ENCODE results near the gene CEP55.

CEP55 gene

DNA sequence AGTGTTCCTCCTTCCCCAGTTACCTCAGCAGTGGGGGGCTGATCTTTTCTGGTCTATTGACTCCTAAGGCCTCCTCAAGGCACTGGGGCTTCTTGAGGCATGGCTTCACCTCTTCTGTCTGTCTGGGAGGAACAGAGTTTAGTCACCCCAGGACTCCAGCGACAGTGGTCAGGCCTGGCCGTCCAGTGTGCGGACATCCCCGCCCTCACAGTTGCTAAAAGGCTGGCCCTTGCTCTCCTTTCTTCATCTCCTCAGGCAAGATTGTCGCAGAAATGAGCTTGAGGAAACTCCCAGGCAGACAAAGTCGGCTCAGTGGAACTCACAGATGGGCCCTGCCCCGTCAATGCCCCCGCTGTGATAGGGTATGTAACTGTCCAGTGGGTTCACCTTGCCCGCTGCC, 63.1 kb downstream of the CEP55 start:
- Histone ChIP-seq H3K27ac (no peak overlapping the region), H3K4me3 (no peak overlapping the region)
- TF ChIP-seq, protein P1, sequence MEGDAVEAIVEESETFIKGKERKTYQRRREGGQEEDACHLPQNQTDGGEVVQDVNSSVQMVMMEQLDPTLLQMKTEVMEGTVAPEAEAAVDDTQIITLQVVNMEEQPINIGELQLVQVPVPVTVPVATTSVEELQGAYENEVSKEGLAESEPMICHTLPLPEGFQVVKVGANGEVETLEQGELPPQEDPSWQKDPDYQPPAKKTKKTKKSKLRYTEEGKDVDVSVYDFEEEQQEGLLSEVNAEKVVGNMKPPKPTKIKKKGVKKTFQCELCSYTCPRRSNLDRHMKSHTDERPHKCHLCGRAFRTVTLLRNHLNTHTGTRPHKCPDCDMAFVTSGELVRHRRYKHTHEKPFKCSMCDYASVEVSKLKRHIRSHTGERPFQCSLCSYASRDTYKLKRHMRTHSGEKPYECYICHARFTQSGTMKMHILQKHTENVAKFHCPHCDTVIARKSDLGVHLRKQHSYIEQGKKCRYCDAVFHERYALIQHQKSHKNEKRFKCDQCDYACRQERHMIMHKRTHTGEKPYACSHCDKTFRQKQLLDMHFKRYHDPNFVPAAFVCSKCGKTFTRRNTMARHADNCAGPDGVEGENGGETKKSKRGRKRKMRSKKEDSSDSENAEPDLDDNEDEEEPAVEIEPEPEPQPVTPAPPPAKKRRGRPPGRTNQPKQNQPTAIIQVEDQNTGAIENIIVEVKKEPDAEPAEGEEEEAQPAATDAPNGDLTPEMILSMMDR (IDR thresholded peaks at IDR 0.05): no peak
- no peak for DNase-seq (ENCODE audit: low spot score)

DNA sequence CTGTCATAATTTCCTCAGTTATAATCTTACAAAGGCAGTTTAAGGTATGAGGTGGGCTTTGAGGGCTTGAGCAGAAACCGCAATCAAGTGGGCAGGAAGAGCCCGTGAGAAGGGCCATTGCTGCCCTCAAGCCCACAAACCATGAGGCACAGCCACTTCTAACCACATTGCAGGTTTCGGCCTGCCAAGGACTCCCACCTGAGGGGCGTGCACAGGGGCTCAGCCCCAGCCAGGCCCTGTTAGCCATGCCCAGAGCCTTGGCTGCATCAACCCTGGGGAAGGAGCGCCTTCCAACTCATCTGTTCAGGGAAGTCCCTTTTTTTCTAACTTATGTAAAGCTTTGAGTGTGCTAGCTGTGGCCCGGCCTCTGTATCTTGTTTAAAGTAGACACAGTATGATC, 64.1 kb downstream of the CEP55 start:
- no peak overlapping the region for H3K27ac ChIP-seq
- DNase-seq (ENCODE audit: low spot score): no peak
- TF ChIP-seq, protein P1 (IDR thresholded peaks at IDR 0.05): no peak

DNA sequence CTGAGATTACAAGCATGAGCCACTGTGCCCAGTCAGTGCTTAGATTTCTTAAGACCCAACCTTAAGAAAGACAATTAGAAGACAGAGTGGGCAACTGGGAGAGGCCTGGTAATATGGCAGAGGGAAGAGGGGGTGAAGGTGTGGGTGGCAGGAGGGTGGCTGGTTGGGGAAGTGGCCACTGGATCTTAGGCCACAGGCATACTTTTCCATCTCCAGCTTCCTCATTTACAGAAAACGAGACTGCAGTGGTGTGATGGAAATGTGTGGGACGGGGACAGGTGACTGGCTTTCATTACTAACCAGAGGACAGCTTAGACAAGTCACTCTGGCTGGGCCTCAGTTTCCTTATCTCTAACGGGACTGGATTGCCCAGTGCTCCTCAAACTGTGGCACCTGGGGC, 69.0 kb downstream of the CEP55 start:
- Histone ChIP-seq H3K27ac (no peak overlapping the region), H3K4me3 (no peak overlapping the region)
- TF ChIP-seq, protein P1 (IDR thresholded peaks at IDR 0.05): no peak
- DNase-seq (ENCODE audit: low spot score): no peak

More for the DNA sequence above, 64.1 kb downstream of the CEP55 start:
- H3K4me3 ChIP-seq: no peak overlapping the region

DNA sequence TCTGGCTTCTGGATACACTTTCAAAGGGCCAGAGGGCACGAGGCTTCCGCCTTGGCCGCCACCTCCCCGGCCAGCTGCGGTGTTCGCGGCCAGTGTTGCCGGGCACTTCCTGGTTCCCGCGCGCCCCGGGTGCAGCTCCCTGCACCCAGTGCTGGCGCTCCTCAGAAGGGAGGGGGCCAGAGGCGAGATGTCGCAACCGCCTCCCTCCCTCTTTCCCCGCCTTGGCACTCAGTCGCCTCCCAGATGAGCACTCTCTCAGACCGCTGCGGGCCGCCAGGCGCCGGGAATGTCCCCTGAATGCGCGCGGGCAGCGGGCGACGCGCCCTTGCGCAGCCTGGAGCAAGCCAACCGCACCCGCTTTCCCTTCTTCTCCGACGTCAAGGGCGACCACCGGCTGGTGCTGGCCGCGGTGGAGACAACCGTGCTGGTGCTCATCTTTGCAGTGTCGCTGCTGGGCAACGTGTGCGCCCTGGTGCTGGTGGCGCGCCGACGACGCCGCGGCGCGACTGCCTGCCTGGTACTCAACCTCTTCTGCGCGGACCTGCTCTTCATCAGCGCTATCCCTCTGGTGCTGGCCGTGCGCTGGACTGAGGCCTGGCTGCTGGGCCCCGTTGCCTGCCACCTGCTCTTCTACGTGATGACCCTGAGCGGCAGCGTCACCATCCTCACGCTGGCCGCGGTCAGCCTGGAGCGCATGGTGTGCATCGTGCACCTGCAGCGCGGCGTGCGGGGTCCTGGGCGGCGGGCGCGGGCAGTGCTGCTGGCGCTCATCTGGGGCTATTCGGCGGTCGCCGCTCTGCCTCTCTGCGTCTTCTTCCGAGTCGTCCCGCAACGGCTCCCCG, 70.2 kb downstream of the CEP55 start, which contains the start of gene FFAR4:
Gene FFAR4, plus strand, starts transcription at position 231 of the 842 bp plus-strand sequence. Its CDS starts 56 bp downstream, at position 287.
- TF ChIP-seq, protein P1 (IDR thresholded peaks at IDR 0.05): no peak
- Histone ChIP-seq H3K4me3 (peak within 1 kb of the TSS; percentile 66), H3K27ac (no peak within 1 kb of the TSS)
- DNase-seq (ENCODE audit: low spot score): no peak

DNA sequence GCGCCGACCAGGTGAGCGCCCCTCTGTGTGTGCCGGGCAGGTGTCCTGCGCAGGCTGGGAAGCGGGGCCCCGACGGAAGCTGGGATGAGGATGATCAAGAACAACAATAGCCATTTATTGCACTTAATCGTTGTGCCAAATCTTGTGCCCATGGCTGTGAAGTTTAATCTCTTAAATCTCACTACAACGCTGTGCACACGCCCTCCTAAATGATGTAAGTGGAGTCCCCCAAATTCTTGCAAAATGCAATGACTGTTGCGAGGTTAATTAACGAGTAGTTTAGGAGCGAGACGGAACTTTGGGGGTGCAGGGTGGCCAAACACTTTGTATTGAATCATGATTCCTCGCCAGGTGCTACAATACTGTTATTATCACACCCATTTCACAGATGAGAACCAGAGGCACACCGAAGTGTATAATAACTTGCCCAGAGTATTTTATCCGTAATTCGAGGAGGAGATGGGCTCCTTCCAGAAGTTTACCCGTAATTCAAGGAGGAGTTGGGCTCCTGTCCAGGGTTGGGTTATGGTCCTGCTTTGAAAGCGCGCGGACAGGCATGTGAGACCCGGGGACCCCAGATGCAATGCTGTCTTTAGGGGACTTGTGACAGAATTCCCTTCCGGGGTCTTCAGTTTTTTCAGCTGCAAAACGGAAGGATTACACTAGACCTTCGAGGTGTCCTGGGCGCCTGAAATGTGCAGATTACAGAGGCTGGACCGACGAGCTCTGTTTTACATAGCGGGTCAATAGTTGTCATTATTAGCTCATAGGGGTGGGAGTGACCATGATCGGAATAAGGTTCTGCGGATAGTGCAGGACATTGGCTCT, 71.1 kb downstream of the CEP55 start:
- H3K27ac ChIP-seq: no peak overlapping the region
- peak overlapping the region; percentile 66 for H3K4me3 ChIP-seq
- no peak for DNase-seq (ENCODE audit: low spot score)
- TF ChIP-seq, protein P1 (IDR thresholded peaks at IDR 0.05): no peak

DNA sequence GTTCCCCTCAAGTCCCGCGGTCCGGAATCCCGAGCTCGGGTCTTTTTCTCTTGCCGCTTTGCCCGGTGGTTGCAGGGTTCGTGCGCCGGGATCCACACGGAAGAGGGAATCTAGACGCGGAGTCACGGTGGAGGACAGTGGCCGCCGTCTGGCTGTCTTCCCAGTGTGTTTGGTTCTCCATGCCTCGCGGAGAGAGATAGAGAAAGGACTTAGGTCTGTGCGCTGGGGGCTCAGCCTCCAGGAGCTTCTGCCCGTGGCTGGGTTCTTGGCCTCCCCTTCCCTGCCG, 71.6 kb downstream of the CEP55 start:
- TF ChIP-seq, protein P1 (IDR thresholded peaks at IDR 0.05): no peak
- peak overlapping the region; percentile 66 for H3K4me3 ChIP-seq
- no peak for DNase-seq (ENCODE audit: low spot score)
- H3K27ac ChIP-seq: no peak overlapping the region

Data from coronary artery (tissue), 2 donors.